ENCODE measurements around the gene LAMA2.

DNA sequence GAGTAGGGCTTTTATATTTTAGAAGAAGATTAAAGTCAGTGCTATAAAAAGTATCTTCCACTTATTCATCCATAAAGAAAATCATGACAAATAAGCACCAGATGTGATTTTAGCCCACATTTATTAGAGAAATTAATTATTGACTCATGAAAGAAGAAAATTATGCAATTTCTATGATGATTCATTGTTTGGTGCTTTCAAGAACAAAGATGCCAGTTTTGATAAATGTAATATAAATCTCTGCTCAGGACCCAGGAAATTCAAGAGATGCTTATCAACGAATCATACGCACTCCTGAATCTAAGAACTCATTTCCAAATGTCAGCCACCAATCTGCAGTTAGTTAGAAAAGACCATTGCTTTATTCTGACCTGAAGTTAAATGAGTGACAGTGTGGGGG is 615.6 kb downstream of the LAMA2 start:
- TF ChIP-seq, protein P1, sequence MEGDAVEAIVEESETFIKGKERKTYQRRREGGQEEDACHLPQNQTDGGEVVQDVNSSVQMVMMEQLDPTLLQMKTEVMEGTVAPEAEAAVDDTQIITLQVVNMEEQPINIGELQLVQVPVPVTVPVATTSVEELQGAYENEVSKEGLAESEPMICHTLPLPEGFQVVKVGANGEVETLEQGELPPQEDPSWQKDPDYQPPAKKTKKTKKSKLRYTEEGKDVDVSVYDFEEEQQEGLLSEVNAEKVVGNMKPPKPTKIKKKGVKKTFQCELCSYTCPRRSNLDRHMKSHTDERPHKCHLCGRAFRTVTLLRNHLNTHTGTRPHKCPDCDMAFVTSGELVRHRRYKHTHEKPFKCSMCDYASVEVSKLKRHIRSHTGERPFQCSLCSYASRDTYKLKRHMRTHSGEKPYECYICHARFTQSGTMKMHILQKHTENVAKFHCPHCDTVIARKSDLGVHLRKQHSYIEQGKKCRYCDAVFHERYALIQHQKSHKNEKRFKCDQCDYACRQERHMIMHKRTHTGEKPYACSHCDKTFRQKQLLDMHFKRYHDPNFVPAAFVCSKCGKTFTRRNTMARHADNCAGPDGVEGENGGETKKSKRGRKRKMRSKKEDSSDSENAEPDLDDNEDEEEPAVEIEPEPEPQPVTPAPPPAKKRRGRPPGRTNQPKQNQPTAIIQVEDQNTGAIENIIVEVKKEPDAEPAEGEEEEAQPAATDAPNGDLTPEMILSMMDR (IDR thresholded peaks at IDR 0.05): no peak
- TF ChIP-seq POLR2A (IDR thresholded peaks at IDR 0.05): no peak
